Femur (tissue), 1 donor: ENCODE measurements around the gene PRKCQ.
"Not testable (repeated sequence)": the region's sequence is repeated elsewhere in the genome, so short reads cannot be mapped to it uniquely, and the experiment has no call there.

ENCODE experiments used
- DNase-seq: peaks from one replicate; pipeline ENCODE4 v3.0.0-alpha.2; 2017

PRKCQ gene

DNA sequence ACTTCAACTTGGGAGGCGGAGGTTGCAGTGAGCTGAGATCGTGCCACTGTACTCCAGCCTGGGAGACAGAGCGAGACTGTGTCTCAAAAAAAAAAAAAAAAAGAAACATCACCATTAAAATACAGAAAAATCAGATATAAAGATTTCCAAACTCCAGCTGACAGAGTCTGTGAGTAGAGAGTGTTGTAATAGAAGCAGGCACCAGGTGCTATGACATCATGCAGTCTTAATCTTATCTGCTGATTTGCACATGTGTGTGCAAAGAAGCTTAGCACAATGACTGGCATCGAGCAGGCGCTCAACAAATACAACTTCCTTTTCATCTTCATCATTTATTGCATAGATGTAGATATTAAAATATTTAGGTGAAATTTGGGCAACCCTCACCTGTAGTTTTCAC is 92.2 kb downstream of the PRKCQ start:
- DNase-seq: no peak

DNA sequence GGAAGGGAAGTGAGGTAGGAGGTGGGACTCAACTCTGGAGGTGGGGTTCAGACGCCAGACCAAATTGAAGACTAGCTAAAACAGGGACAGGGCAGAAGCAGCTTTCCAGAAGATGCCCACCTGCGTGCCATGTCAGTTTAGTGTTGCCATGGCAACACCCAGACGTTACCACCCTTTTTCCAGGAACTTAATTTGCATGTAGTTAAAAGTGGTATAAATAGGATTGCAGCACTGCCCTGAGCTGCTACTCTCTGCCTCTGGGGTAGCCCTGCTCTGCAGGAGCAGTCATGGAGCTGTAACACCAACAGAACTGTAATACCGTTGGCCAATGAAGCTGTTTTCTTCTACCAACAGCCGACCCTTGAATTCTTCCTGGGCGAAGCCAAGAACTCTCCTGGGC is 93.8 kb downstream of the PRKCQ start:
- DNase-seq: no peak

DNA sequence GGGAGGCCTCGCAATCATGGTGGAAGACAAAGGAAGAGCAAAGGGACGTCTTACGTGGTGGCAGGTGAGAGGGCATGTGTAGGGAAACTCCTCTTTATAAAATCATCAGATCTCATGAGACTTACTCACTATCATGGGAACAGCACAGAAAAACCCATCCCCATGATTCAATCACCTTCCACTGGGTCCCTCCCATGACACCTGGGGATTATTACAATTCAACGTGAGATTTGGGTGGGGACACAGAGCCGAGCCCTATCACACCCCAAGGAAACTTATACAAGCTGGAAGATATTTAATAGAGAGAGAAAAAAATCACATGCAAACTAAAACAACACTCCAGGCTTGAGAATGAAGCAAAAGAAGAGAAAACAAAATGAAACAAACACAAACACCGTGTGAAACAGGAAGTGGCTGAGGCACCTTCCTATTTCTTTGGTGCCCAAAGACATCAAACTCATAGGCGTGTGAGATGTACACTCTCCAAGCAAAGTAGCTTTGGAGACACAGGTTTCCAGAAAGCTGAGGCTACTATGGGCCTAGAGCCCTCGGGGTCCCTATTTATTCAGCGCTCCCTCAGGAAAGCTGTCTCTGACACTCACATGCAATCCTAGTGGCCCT is 97.2 kb downstream of the PRKCQ start:
- no peak for DNase-seq

DNA sequence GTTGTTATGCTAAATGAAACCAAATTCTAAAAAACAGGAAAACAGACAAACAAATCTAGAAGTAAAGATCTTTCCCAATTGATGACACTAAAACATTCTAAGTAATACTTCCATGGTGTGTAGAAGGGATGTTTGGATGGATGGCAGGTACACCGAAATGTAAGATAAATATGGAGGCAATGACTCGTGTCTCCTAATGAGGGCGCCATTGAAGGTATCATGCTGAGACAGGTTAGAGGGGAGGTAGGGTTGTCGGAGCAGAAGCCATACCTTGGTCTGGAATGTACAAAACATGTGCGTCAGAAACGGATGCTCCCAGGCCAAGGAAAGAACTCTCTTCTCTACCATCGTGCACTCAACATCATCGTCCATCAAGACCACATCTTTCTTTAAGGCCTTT is 101.4 kb downstream of the PRKCQ start:
- no peak for DNase-seq

DNA sequence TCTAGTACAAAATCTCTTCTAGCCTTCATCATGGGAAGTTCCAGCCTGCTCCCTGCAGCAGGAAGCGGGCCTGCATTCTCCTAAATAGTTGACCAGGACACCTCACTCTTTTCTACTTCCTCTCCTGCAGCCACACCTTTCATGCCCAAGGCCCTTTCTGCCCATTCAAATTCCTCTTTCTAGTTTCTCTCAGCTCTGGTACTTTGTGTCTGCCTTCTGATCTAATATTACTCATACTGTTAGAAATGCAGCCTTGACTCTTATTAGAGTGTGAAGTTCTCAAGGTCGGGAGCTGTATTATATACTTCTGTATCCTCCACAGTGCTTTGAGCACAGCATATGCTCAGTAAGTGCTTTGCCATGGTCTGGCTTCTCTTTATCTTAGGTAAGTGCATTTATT is 103.1 kb downstream of the PRKCQ start:
- no peak for DNase-seq

DNA sequence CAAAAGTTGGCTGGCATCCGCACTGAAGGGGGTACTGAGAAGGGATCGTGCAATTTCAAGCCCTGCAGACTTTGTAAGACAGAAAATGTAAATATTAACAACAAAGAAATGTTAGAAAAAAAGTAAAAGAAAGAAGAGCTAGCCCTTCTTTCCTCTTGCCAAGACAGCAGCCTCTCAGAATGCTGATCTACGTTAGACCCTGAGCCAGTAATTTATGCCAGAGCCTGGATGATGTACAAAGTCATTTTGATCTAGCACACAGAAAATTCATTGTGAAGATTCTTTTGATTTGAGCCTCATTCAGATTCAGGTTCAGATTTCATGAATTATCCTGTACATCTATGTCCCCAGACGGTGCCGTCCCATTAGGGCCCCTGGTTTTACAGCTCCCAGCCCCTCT is 105.2 kb downstream of the PRKCQ start:
- DNase-seq: no peak

DNA sequence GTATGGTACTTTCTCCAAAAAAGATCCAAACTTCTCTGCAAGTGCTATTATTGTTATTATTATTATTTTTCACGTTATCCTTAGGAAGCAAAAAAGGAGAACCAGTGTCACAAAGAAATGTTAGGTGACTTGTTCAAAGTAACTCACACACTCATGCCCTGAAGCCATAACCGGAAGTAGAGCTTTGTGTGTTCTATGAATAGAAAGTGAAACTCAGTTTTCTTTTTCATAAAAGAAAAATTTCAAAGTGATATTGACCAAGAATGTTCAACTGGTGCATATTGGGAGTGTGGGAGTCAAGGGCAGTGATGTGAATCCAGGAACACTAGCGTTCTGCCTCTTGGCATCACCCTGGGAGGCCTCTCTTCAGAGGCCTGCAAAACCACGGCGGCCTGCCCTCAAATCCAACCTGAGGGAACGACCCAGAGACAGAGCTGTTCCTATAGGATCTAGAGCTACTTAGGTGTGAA is 106.1 kb downstream of the PRKCQ start:
- DNase-seq: no peak

DNA sequence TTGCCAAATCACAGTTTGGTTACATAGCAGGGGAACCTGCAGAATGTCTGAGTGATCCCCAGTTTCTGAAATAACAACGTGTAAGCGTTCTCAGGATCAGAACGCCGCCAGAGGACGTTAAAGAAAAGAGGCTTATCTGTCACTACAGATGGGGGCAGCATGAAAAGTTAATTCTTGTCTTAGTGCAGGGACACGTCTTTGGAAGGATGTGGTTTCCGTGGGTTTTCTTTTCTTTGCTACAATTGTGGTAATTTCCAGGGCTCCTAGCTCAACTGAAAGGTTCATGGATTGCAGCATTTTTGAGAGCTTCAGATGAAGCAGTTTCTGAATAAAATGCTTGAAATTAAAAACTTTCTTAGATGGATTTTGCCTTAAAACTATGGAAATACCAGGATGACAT is 106.6 kb downstream of the PRKCQ start:
- DNase-seq: no peak

DNA sequence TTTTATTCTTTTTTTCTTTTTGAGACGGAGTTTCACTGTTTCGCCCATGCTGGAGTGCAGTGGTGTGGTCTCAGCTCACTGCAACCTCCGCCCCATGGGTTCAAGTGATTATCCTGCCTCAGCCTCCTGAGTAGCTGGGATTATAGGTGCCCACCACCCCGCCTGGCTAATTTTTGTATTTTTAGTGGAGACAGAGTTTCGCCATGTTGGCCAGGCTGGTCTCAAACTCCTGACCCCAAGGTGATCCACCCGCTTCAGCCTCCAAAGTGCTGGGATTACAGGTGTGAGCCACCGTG is 107.4 kb downstream of the PRKCQ start:
- DNase-seq: not testable (repeated sequence)

DNA sequence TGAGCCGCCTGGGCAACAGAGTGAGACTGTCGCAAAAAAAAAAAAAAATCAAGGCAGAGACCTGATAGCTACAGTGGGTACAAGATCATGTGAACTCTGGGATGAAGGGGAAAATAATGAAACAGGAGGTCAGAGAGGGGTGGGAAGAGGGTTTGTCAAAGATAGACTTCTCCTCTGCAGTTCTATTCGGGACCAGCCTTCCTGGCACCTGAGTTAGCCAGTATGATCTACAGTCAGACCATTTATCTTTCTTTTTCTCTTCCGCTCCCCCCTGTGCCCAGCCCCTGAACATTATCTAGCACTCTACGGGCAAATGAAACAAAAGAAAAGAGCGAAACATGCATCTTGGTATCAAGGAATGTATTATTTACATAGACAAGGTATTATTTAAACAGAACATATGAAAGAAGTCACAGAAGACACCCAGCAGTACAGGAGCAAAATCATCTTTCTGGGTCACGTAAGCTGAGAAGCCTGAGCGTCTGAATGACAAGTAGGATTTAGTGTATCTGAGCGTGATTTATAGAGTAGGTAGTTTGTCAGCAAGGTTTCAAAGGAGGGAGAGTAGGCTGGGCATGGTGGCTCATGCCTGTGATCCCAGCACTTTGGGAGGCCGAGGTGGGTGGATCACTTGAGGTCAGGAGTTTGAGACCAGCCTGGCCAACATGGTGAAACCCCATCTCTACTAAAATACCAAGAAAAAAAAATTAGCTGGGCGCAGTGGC is 109.0 kb downstream of the PRKCQ start:
- no peak for DNase-seq

DNA sequence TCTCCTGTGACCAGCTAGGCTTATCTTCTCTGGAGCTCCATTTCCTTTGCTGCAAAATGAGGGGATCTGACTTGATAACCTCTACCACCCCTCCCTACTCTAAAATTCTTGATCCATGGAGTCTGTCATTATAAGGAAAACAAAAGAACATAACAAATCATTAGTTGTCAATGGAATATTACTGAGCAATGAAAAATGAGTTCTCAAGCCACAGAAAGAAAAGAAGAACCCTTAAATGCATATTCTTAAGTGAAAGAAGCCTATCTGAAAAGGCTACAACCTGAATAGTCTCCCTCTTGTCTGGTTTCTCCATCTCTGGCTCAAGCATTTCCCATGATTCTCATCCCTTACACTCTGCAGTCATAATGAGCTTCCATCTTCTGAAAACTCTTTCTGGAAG is 110.4 kb downstream of the PRKCQ start:
- no peak for DNase-seq

DNA sequence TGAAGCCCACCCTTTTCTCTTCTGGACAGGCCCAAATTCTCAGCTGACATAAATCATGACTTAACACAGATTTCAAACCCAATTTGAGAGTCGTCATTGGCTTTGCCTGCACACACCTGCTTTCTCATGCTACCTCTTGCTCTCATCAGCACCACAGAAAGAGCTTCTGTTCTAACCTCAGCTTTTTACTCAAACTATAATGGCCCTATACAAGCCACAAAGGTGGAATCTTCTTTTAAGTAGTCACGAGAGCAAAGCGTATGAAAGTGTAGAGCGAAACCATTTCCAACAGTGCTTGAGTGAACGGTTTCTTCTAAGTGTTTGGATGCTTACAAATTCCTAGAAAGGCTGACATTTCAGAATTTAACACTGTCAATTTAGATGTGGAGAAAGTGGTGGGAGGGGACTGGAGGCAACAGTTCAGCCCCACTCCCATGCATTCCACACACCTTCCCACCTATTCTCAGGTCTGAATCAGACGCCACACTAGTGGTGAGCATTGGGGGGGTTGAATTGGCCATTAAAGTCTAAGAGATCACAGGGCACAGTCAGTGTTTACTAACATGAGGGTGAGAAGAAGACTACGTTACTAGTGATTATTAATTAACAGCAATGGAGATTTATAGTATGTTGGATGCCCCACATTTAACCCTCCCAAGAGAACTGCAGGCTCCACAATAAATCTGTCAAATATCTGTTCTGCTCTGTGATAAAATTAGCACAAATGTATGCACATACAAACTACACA is 114.0 kb downstream of the PRKCQ start:
- DNase-seq: no peak

DNA sequence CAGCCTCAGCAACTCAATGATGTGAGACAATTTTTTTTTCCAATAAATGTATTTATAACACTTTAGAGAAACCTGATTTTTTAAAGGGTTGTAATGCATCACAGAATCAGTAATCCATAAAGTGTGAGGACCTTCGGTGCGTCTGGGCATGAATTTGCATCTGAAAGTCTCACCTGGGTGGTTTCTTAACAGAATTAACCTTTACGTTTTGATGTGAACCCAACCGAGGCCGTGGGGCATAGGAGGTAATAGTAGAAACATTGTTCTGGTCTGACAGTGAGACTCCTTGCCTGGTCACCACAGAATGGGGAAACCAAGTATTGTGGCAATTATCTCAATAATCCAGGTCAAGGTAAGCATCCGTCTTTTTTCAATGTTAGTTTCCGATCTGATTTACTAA is 114.6 kb downstream of the PRKCQ start:
- DNase-seq: no peak

DNA sequence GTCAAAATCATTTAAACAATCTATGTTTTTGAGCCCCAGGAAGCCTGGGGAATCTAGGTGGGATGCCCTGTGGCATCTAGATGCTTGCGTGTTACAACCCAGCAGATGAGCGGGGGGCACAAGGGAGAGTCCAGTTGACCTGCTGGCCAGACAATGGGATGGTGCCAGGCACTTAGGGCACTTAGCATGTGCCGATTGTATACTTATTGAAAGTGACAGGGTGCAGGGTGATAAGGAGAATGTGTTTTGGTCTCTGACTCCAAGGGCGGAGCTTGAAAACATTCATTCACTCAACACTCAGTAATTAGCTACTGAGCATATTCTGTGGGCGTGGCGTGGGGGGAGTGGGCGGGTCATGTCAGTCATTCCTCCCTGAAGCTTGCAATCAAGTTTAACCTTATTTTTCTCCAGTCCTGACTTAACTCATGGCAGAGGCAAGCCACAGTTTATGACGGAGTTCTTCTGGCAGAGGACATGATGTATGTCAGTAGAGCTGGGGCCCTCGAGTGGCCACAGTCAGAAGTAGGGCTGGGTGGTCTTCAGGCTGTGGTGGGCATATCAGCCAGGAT is 115.1 kb downstream of the PRKCQ start:
- DNase-seq: no peak

DNA sequence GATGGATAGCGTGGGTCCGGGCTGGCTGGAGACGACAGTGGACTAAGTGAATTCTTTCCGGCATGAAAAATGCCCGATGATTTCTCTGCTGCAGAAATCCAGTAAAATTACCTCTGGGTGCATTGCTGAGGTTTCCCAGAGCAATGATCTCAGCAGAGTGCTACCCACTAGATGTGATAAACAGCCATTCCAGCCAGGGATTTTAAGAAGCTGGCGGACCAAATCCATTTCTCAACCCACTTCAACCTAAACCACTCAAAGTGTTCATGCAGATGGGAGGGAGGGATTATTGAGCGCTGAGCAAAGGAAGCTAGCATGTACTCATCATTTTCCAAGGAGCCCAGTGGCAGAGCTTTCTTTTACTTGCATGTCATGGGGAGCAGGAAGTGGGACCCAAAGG is 116.7 kb downstream of the PRKCQ start:
- DNase-seq: no peak

DNA sequence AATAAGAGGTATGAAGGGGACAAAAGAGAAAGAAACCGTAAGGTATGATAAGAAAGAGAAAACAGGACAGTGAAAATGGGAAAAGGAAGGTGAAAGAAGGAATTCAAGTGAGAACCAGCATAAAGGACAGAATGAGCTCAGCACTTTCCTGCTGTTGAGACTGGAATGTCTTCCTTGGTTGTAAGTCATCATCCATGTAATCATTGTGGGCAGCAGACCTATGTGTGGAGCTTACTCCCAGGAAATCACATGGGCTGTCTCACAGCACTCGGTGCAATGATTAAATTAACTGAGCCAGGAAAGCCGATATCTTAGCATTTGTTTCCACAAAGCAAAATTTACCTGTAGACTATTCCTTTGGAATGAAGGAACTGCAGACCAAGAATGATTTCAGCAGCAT is 118.1 kb downstream of the PRKCQ start:
- no peak for DNase-seq

DNA sequence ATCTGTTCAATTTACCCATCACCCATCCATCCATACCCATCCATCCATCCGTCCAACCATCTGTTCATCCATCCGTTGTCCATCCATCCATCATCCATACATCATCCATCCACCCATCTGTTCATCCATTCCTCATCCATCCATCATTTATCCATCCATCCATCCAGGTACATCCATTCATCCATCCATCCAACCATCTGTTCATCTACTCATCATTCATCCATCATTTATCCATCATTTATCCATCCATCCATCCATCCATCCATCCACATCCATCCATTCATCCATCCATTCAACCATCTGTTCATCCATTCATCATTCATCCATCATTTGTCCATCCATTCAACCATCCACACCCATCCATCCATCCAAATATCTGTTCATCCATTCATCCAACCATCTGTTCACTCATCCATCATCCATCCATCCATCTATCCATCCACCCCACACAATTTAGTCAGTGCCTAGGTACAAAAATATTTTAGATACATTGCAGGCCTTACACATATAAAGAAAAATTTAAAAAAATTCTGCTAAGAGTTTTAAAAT is 119.1 kb downstream of the PRKCQ start:
- no peak for DNase-seq

DNA sequence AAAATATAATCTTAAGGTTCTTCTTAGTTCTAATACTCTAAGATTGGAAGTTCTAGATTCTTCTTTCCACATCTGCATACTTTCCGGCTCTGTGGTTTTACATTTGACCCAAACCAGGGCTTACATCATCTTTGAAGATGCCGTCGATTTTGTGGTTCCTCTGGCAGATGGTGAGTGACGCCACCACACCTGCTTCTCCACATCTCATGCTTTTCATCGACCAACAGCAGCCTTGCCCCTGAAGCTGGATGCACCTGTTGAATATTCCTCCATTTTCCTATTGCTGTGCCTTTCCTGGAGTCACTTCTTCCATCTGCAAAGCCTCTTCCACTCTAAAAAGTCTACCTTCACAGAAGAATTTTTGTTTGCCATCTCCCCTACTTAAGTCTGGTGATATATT is 121.3 kb downstream of the PRKCQ start:
- DNase-seq: no peak

DNA sequence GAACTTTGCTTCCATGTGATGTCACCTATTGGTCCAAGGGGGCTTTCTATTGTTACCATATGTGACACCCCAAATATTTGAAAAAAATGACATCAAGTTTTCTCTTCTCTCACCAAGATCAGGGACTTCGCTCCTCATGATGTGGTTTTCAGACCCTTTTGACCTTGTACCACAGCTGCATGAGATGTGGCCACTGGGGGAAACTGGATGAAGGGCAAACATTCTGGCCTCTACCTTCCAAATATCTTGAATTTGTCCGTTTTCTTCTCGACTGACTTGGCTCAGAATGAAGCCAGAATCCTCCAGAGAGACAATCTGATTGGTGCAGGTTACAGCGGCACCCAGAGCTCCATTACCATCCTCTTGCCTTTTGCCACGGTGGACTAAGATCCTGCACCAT is 122.7 kb downstream of the PRKCQ start:
- DNase-seq: no peak

DNA sequence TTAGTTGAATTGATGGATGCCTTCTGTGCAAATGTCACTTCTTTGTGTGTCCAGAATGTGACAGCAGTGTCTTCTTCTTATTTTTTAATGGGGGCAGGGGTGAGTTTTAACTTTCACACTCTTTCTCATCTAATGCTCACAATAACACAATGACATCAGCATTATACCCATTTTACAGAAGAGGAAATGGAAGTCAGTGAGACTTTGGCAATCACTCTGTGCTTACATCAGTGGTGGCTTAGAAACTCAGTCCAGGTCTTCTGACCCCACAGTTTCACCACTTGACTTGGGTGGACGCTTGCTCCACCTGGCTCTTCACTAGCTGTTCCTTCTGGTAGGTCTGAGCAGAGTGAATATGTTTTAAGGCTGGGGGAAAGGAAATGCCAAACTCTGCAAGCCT is 124.0 kb downstream of the PRKCQ start:
- DNase-seq: no peak

DNA sequence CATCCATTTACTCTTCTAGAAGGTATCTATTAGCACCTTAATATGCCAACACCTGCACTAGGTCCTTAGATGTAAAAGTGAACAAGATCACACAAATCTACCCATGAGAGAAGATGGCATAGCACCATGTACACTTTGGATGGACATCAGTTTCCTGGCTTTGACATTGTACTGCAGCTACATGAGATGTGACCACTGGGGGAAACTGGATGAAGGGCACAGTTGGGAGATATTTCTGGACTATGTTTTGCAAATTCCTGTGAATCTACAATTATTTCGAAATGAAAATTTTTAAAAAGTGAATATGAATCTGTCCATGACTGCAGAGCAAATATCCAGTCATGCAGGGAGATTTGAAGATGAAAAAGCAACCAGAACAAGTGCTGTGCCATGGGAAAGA is 124.5 kb downstream of the PRKCQ start:
- no peak for DNase-seq

DNA sequence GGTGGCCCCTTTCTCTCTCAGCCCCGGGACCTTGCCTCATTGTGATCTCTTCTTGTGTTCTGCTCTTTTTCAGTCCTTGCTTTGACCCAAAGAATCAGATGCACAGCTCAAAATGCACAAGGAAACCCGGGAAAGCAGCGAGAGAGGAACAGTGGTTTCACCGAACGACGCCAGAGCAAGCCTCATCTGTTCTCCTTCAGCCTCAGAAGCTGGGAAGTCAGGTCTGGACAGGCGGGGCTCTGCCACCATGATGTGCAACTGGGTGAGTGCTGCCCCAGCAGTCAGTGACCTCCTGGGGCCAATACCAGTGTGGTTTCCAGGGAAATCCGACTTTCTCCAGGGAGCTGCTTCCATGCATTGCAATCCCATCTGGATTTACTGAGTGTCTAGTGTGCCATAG is 133.4 kb downstream of the PRKCQ start:
- DNase-seq: no peak

DNA sequence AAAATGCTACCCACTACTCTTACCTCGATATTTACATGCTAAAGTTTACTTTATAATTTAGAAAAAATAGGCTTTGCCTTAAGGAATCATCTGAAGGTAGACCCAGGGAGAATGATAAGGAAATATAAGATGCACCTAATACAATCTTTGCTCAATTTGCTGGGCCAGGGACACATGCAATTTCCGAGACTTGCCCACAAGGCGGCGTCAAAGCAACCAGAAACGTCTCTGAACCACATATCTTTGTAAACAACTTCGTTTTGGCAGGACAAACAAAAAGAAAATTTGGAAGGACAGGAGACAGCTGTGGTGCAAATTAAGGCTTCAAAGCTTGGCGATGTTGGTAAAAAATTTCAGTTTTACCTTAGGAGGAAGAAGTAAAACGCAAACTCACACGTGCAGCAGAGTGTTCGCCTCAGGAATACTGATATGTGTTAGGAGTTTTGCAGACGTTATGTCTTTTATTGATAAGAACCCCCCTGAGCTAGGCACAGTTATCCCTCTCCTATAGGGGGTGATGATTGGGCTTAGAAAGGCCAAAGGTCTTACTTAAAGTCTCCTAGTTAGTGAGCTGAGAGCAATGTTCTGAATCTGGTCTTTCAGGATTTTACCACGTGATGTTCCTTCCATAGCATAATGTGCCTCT is 134.3 kb downstream of the PRKCQ start:
- DNase-seq: peak; percentile 55
